HG03571 (cell line): ENCODE data around the gene COL27A1.

ENCODE experiments used
- ATAC-seq: cut with Tn5 transposase; IDR thresholded peaks from one replicate; pipeline ENCODE4 v1.9.1; 2021; ENCODE audit not compliant: unreplicated experiment

COL27A1 gene

DNA sequence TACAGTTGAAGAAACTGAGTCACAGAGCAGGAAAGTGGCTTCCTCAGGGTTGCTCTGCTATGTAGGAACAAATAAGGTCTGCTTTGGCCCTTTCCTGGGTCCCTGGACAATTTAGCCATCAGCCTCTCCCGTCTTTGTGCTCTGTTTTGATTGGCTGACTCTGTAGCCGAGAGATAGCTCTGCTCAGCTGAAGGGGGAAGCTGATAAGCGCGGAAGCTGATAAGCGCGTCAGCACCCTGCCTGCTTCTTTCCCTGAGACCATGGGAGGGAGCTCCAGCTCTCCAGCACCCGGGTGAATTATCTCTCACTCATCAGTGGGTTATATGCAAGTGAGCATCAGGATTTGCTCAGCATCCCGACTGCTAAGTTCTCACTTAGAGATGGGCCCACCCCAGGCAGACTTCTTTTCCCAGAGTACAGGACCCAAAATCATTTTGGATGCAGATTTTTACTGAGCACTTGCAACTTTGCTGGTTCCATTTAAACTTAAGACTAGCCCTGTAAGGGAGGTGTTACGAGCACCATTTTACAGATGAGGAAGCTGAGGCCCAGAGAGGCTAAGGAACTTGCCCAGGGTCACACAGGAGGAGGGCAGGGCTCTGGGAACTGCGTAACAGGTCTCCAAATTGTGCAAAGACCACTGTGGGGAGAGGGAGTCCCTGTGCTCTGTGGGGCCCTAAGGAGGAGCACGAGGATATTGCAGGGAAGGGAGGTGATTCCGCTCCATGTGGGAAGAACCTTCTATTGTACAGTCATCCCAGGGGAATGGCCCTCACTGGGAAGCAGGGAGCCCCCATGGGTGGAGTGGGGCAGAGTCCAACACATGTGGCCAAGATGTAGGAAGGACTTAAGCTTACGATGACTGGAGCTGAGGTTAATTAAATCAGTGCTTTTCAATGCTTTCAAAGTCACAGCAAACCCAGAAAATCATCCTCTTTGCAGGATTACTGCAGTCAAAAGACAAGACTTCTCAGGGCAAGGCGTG, 83.8 kb downstream of the COL27A1 start:
- ATAC-seq, result no peak

DNA sequence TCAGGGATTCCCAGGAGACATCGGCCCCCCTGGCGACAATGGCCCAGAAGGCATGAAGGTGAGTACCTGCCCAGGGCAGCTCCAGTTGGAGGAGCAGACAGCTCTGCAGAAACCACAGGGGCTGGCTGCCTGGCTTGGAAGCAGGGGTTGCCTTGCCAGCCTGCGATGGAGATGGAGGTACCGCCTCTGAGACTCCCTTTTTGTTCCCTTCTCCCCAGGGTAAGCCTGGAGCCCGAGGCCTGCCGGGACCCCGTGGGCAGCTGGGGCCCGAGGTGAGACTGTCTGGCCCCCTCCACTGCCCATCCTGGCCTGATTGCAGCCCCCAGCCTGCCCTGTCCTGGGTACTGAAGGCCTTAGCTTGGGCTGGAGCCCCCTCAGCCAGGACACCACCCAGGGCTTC, 84.9 kb downstream of the COL27A1 start:
- no peak for ATAC-seq

DNA sequence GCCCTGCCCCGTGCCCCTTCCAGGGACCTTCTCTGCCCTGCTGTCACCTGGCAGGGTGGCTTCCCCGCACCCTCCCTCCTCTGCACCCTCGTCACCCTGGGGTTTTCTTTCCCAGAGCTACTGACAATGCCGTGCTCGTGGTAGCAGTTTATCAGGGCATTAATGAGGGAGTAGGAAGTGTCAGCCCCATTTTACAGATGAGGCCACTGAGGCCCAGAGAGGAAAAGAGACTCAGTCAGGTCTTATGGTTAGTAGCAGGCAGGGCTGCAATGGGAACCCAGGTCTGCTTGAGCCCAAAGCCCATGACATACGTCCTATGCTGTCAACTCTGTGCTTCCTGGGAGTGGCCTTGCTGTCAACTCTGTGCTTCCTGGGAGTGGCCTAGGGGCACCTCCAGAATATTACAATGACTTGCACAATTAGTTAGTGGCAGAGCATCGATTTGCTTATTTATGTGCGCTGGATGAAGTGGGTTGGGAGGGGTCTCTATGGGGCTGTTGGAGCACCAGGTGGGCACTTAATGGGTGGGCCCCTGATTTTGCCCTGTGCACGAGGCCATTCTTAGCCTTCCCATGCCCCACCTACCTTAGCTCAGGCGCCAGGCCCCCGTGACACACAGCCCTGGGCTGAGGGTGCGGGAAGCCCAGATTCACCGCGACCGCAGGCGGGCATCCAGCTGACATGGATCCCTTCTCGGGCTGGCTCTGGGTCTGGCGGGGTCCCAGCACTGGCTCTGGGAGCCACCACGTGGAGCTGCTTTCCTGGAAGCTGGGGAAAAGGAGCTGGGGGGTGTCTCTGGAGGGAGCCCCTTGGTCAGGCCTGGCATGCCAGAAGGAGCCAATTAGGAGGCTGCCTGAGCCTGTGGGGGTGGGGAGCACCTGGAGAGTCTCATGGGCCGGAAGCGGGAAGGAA, 85.6 kb downstream of the COL27A1 start:
- no peak for ATAC-seq

DNA sequence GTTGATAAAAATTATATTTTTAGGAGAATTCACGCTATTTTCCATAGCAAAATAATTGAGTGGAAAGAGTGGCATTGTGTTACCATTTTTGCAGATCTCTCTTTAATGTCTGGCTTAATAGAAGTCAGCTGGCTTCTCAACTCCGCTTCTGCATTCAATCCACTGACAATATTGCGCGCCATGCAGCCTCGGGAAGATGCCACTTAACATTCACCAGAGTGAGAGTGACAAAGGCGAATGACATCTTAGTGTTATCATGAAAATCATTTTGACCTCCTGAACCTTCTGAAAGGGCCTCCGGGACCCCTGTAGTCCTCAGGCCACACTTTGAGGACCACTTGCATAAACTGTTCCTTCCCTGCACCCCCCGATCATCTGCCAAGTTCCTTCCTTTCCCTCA, 87.5 kb downstream of the COL27A1 start:
- no peak for ATAC-seq

DNA sequence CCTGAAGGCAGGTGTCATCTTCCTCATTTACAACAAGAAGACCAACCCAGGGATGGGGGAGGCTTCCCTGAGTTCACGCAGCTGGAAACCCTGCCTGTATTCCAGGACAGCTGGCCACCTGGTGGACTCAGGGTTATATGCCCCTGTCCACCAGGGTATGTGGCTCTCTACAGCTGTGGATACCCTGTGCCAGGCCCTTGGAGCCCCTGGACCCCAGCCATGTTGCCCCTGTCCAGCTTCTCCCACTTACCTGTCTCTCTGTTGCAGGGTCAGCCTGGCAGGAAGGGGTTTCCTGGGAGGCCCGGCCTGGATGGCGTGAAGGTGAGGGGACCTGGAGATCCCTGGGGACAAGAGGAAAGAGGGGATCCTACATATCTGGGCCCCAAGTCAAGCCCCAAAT, 87.9 kb downstream of the COL27A1 start:
- no peak for ATAC-seq

DNA sequence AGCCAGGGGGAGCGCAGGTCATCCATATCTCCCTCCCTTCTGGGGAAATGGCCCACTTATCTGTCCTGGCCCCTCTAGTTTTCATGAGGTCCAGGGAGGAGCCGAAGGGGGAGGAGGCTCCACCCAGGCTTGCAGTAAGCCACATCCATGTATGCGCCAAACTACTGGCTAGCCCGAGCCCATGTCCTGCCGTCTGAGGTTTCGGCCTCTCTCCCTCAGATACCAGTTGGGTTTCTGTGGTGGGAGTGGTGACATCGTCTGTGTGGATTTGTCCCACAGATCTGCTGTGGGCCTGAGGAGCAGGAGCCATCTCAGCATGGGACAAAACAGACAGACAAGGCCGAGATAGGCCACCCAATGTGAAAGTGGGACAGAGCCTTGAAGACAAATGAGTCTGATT, 89.2 kb downstream of the COL27A1 start:
- ATAC-seq, result no peak

DNA sequence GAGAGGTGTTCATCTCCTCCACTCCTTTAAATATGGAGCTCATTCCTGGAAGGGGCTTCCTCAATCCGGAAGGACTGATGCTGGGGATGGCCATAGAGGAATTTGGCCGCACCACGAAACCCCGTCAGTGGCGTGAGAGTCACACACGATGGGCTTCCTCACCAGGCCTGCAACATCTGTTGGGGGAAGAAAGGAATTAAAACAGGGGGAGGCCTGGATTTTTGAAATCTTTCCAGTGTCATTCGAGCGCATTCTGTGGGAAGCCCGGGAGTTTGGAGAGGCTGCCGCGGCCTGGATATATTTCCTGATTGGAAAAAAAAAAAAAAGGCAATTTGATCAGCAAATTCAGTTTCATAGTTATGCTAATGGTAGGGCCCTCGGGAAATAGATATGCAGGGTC, 91.2 kb downstream of the COL27A1 start:
- ATAC-seq, result no peak

DNA sequence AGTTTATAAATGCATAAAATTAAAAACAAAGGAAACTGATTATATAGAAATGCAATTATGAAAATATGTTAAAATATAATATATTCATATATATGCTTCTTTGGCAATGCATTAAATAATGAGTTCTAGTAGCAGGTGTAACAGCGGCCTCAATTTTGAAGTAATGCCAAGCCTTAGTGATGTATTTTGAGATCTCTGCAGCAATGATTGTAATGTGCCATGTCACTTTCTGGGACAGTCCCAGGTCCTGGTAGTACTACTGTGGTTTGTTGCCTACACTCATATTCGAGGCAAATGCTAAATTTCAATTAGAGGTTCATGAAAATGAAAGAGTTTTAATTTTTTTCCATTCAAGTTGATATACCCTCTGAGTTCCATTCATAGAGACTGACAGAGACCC, 91.7 kb downstream of the COL27A1 start:
- no peak for ATAC-seq

DNA sequence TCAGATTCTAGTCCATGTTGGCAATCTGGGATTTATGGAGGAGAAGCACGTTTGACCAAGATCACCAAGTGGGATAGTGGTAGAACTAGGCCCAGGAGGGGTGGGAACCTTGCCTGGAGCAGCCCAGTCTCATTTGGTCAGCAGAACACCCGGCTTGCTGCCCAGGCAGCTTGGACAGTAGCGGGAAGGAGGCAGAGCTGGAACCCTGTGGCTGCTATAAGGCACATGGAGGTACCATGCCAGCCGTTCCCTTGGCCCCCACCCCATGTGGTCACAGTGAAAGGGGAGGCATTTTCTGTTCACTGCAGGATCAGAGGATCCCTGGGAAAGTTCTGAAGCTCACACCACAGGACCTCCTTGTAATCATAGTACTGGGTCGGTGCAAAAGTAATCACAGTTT, 92.2 kb downstream of the COL27A1 start:
- ATAC-seq, result no peak

DNA sequence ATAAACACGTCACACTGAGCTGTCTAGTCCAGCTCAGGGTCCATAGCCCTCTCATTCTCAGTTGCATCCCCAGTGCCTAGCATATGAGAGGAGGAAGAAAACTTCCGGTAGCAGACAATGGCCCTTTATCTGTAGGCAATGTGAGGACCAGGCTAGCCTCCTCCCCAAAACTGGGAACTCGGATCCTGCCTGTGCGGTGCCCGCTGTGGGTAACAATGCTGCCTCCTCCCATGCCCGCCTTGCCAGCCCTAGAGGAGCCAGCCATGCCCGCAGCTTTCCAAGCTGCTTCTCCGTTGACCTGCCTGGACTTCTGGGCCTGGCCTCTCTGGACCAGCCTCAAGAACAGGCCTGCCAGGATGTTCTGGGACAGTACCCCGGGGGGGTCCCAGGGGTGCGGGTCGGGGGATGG, 93.0 kb downstream of the COL27A1 start:
- ATAC-seq, result no peak

DNA sequence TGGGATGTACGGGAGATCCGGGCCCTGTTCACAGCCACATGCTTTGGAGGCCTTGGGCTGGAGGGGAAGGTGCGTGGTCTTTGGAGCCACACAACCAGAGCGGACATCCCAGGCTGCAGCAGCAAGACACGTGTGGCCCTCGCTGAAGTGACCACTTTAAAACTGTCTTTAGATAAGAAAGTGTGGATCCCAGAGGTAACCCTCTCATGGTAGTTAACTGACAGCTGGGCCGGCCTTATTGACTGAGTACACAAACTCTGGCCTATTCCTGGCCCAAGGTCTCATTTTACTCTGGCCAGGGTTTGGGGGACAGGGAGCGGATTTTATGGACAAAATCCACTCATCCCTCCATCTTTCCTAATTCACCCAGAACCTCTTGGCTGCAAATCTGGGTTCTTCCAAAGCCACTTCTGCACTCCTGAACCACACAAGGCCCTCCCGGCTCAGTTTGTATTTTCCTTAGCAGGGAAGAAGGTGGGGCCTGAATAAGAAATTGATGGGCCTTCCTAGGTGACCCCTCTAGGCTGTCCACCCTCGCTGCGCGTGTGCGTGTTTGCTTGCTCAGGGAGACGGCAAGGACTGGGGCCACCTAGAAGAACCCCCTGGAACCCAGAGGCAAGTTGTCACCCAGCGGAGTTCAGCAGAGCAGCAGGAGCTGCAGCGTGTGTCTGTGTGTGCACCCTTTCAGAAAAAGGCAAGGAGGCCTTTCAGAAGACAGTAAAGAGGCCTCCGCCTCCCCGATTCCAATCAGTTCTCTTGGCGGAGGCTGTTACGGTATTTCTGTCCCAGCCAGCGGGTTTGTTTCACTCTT, 94.3 kb downstream of the COL27A1 start:
- ATAC-seq, result no peak

DNA sequence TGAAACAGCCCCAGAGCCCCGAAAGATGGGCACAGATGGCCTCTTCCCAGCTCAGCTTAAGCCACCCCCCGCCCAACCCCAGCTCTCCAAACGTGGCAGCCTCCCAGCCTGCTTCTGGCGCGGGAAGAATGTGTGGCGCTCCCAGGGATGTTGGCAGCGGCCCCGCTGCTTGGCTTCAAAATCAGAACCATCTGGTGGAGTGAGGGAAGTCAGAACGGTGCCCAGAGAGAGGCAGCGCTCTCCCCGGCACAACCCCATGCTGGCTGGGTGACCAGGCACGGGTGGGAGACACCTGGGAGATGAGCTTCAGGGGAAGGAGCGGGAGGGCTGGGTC, 94.9 kb downstream of the COL27A1 start:
- ATAC-seq, result no peak

DNA sequence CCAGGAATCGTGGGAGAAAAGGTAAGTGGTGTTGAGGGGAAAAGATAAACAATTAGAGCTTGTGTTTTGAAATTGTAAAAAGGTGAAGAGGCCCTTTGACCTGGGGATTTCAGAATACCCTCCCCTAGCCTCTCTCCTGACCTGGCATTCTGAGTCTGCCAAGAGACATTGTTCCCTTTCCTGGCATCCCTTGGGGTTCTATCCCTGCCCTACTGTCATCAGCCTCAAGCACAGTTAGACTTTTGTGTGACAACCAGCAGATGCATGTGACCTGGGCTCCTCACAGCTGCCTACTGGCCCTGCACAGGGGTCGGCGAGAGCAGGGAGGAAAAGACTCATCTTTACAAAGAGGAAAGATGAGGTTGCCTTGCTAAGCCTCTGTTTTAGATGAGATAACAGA, 95.3 kb downstream of the COL27A1 start:
- ATAC-seq, result no peak

DNA sequence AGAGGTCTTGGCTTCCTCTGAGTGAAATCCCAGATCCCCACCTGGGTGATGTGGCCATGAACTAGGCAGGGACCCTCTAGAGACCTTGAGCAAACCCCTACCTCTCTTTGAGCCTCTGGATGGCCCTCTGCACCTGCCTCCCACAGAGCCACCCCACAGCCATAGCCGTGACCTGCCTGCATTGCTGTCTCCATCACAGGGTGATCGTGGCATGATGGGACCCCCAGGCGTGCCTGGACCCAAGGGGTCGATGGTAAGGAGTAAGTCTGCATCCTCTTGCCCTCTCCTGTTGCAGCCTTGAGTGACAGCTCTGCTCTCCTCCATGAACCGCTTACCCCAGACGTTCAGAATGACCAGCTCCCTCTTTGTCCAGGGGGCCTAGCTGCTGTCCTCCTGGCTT, 97.1 kb downstream of the COL27A1 start:
- ATAC-seq, result no peak

DNA sequence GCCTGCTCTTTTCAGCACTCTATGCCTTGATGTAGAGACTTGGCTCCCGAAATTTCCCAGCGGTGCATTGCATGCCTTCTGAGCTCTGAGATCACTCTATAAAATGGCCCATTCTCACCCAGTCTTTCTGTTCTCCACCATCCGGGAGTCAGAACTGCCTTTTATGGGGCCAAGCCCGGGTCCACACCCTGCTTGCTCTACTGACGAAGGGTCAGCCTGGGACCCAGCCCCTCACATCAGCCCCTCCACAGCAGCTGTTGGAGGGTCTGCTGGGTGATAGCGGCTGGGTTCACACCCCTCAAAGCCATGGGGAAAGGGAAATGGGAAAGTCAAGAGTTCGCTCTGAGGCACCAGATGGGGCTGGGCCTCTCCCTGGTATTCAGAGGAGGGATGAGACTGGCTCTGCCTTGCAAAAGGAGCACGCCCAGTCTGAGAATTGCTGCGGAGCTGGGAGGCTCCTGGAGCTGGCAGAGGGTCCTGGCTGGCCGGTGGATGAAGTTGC, 101.5 kb downstream of the COL27A1 start:
- ATAC-seq, result no peak

DNA sequence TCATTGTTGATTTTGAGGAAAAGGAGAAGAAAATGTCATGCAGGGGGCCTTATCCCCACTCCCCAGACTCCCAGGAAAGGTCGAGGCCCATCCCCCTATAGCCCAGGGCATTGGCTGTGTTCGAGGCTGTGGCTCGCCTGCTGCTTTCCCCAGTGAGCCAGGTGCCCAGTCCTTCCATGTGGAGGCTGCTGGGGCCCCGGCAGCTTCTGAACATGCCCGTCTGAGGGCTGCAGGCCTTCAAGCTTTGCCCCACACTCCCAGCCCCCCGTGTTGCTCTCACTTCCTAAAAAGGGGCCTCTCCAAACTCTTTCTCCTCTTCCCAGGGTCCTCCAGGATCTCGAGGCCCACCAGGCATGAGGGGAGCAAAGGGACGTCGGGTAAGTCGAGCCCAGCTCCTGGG, 102.9 kb downstream of the COL27A1 start:
- no peak for ATAC-seq

DNA sequence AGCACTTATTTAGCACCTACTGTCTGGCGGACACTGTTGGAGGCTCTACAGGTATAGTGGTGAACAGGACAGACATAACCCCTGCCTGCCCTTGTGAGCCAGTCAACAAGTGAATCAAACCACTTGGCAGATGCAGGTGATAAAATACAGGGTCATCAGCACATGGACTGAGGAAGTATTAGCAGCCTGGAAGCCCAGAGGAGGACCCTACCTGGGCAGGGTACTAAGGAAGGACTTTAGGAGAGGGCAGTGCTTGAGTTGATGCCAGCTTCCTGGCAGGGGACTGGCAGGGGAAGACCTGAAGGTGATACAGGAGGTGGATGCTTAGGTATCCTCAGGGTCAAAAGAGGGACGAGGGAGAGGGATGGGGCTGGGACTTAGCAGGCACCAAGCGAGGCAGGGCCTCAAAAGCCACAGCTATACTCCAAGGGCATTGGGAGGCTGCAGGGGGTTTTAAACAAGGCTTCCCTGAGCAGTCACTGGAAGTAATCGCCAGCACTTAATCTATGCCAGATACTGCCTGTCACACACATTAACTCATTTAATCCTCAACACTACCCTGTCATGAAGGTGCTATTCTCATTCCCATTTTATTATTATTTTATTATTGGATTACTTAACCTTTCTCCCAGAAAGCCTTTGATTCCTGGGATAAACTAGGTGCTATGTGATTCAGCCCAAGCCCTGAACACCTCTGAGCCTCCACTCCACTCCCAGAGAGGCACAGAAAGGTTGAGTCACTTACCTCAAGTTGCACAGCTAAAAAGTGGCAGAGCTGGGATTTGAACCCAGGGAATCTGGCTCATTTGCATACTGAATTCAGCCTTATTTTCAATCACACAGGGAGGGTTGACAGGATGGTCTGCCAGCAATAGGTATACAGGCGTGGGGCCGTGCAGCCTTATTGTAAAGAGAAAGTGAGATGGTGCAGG, 103.8 kb downstream of the COL27A1 start:
- no peak for ATAC-seq

DNA sequence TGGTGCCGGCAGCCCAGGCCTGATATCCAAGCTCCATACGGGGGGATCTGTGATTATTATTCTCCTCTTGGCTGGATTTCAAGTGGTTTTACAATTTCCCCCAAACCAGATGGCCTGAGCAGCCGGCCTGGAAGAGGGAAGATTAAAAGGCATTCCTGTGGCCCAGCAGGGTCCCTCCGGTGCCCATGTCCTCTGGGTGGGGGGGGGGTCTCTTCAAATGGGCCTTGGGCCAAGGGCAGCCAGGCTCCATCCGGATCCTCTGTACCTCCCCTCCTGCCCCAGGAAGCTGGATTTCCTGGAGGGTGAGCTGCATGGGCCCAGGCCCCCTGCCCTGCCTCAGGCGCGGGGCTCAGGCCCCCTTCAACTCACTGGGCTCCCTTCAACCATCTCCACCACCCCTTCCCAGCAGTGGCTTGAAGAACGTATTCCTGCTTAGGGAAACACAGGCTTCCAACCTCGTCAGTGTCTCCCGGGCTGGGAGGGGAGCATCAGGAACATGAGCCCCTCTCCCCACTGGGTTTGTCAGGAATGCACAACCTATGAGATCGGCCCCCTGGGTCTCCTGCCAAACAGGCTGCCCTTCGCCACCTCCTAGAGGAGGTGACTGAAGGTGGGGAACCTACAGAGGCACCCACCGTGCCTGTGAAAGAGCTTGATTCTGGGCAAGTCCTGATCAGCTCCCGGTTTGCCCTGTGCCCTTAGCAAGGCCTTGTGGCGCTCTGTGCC, 104.6 kb downstream of the COL27A1 start:
- no peak for ATAC-seq

DNA sequence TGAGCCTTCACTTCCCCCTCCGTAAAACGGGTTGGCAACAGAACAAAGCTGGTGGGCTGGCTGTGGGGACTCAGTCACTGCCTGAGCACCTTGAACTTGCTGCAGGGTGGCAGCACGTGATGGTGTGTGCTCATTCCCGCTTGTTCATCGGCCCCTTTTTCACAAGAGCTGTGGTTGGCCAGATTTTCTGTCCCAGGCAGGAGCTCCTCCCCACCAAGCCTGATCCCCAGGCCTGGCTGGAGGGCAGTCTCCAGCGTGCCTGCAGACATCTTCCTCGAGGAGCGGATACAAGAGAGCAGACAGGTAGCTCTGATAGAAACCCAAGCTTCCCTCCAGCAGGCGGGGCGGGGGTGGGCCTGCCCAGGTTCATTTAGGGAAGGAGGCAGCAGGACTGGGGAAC, 105.7 kb downstream of the COL27A1 start:
- no peak for ATAC-seq
